Stimulated activated CD4-positive, alpha-beta T cell treated with anti-CD3 and anti-CD28 coated beads, Interleukin-15, amount 100 ng/mL, for 1 hour (primary cell): ENCODE results near the gene AFF3.

Experiments
- DNase-seq, 2 donors: peaks; one replicate each; pipeline ENCODE4 v3.0.0-alpha.2; 2020; ENCODE audit warnings: low read depth in 1 of 2, low spot score in 1 of 2

AFF3 gene

DNA sequence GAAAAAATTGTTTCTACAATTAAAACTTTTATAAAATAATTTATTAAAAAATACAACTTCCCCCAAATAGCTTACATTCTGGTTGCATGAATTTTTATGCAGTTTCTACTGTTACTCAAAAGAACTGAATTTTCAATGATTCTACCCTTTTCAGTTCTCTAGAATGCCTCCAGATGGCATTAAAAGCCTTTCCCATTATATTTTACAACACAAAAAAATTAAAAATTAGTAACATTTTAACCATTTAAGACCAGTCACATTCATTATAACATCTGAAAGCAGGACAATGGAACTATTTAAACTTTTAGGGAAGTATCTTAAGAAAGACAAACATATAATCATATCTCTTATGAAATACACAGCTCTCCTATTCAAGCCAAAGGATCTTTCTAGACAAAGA, 416.6 kb downstream of the AFF3 start:
- no peak for DNase-seq

GRCh38 chr2:99722476-99722875, 419.9 kb downstream of the AFF3 start:
- DNase-seq: no peak

GRCh38 chr2:99719102-99719501, 423.3 kb downstream of the AFF3 start:
- DNase-seq: no peak

- DNase-seq: no peak
These were observed 426.4 kb downstream of the AFF3 start for GRCh38 chr2:99715956-99716355.

DNA sequence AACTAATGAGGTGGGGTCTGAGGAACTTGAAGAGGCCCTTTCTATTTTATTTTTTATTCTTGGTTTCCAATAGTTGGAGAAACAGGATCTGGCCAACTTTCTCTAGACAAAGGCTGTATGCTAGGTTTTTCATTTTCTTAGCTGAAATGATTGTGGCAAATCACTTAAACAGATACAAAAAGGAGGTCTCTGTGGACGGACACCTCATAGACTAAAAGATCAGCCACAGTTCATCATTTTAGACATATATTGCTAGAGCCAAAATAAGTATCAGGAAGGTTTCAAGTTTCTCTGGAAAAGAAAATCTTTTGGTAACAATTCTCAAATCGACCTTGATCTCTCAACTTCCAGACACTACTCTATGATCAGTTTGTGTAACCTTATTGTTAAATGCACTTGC, 428.0 kb downstream of the AFF3 start:
- DNase-seq: no peak

- DNase-seq: no peak
These were observed 431.2 kb downstream of the AFF3 start for GRCh38 chr2:99711144-99711543.

GRCh38 chr2:99710721-99711120, 431.7 kb downstream of the AFF3 start:
- no peak for DNase-seq

DNA sequence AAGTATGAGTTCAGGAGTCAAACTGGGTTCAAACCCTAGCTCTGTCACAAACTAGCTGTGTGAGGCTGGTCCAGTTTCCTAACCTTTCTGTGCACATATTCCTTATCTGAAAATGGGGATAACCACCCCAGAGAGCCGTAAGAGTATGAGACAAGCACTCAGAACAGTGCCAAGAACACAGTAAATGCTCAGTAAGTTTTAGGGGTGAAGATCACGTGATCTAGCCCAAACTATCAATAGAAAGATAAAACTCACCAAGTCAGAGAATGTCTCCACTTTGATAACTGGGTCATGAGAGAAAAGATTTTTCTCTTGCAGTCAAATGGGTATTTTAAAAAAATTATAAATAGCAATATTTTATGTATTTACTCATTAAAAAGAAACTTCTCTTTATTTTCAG, 433.2 kb downstream of the AFF3 start:
- DNase-seq: no peak

DNA sequence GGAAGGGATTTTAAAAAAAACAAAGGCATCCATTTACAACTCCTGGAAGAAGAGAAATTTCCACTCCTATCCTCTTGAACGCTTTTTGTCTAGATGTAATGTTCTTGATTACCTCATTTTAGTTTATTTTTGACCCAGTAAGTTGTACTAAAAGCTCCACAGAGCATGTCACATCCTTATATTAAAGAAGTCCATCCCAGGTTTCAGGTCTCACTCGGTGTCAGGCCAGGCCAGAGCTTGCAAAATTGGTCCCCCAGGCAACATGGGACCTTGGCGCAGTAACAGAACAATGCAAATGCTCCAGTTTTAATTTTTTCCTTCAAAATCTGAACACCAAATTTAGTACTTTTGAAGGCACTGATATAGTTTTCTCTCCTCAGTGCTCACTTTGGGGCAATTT, 434.2 kb downstream of the AFF3 start:
- no peak for DNase-seq

DNA sequence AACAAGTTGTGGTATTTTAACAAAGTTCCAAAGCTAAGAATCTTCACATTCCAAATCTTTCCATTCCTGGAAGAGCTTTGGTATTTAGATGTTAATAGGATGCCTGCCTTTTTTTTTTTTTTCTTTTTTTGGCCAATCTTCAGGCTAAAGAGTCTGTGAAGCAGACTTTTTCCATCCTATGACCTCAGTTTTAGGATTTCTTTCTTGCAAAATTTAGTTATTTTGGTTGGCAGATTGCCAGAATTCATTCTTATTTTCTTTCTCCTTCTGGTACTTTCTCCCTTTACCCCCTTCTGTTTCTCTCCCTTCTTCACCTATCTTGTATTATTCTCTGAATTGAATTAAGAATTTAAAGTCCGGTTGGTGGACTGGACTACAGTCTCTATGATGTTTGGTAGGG, 434.8 kb downstream of the AFF3 start:
- no peak for DNase-seq

GRCh38 chr2:99706735-99707134, 435.7 kb downstream of the AFF3 start:
- DNase-seq: no peak

GRCh38 chr2:99701503-99701902, 440.9 kb downstream of the AFF3 start:
- no peak for DNase-seq

GRCh38 chr2:99700482-99701398, 441.6 kb downstream of the AFF3 start:
- no peak for DNase-seq

DNA sequence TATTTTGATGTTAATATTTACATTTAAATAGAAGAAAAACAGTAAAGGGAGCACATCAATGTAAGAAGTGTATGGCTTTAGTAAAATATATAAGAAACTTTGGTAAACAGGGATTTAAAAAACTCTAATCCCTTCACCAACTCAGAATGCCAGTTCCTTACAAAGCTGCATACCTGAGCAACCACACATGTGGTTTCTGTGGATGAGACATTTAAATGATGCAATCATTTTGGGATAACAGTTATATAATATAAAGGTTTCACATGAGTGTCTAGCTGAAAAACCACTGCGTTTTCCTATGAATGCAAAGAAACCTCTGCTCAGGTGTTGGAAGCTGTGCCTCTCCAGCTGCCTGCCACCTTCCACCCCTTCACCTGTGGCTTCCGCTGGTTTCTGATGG, 443.5 kb downstream of the AFF3 start:
- DNase-seq: no peak

DNA sequence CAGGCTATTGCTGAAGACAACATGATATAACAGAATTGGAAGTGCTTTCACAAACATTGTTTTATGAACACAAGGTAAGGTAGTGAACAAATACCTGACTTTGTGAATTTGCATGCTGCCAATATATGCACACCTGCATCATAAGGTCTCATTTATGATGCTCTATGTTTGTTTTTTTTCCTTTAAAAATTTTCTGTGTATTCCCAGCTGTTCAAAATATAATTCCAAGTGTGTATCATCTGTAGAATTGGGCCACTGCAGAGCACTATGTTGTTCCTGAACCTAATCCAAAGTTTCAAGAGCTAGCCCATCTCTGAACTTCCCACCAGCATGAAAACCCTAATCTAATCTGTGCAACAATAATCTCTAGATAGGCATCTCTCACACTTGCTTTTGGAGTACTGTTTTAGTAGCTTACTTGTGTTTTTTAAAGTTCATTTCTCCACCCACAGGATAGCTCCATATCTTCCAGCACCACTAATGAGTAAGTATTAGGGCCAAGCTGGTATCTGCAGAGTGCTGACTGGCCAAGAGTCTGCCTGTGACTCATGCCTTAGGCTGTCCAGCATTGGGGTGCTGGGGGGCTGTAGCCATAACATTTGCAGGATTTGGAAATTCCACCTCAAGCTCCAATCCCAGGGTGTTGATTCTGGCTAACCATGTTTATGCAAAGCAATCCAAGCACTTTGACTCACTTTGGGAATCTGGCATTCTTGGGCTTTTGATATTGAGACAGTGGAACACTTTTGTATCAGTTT, 444.4 kb downstream of the AFF3 start:
- DNase-seq: no peak

DNA sequence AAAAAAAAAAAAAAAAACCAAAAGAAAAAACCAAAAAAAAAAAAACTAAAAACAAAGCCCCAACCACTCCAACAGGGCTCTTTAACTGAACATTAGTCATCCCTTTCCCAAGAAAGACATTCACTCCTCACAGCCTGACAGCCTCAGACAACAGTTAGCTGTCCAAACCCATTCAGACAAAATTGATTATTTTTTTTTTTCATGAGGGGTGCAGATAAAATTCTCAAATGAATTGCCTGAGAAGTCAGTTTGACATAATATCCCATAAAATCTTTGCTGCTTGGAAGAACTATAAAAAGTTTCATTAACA, 446.5 kb downstream of the AFF3 start:
- no peak for DNase-seq

- no peak for DNase-seq
These were observed 447.1 kb downstream of the AFF3 start for GRCh38 chr2:99695130-99695943.

- DNase-seq: no peak
These were observed 448.1 kb downstream of the AFF3 start for GRCh38 chr2:99694331-99694730.

- no peak for DNase-seq
These were observed 449.6 kb downstream of the AFF3 start for GRCh38 chr2:99692785-99693184.

- no peak for DNase-seq
These were observed 450.5 kb downstream of the AFF3 start for GRCh38 chr2:99691926-99692325.

DNA sequence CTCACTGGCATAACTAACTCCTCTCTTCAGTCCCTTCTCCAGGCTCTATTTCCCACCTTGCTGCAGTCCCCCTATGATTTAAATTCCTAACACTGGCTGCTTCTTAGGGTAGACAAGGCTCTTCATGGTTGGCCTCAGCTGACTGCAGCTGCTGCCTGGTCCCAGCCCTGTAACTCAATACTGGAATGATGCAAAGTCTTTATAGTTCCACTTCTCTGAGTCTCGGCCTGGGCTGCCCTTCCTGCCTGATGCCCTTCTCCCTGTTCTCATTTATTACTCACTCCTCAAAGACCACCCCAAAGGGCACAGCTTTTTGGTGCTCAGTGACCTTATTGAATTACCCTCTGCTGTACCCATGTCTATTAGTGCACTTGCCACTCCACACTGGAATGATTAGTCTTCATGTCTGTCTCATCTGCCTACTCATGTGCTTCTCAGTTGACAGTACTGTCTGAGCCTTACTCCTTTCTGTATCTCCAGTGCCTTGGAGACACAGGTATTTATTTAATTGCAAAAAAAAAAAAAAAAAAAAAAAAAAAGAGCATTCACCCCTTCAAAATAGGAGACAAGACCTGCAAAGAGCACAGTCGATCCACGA, 453.1 kb downstream of the AFF3 start:
- DNase-seq: no peak
